OCI-LY1 (cell line): ENCODE data around the gene RHEB.

Source experiments
- H2AFZ ChIP-seq: fragments of 200-600 bp; sonication (generic), shearing (Covaris generic); 2 replicates; pipeline ENCODE4 v1.6.0; 2014; ENCODE audit warnings: antibody characterized with exemption, mild to moderate bottlenecking, low read length
- H3F3A ChIP-seq: fragments of 200-600 bp; sonication (generic), shearing (Covaris generic); 2 replicates; pipeline ENCODE4 v1.6.0; 2014; ENCODE audit warnings: mild to moderate bottlenecking, antibody characterized with exemption, low read length, moderate library complexity; ENCODE audit not compliant: insufficient read depth
- H3K27ac ChIP-seq: fragments of 200-600 bp; sonication (generic); 2 replicates; pipeline ENCODE4 v1.5.1; 2014; ENCODE audit warnings: low read length, mixed run types, mild to moderate bottlenecking, low read depth; ENCODE audit not compliant: poor library complexity, severe bottlenecking
- H3K27me3 ChIP-seq: fragments of 200-600 bp; sonication (generic); 2 replicates; pipeline ENCODE4 v1.6.0; 2014; ENCODE audit warnings: antibody characterized with exemption, mild to moderate bottlenecking, low read length, moderate library complexity; ENCODE audit not compliant: insufficient read depth
- H3K36me3 ChIP-seq: fragments of 200-600 bp; sonication (generic); 2 replicates; pipeline ENCODE4 v1.6.1; 2014; ENCODE audit warnings: mild to moderate bottlenecking, antibody characterized with exemption, low read length, moderate library complexity, mixed read lengths; ENCODE audit not compliant: insufficient read depth
- H3K4me1 ChIP-seq: fragments of 200-600 bp; sonication (generic); 2 replicates; pipeline ENCODE4 v1.5.1; 2014; ENCODE audit warnings: mild to moderate bottlenecking, low read length, moderate library complexity; ENCODE audit not compliant: insufficient read depth, severe bottlenecking
- H3K4me2 ChIP-seq: fragments of 200-600 bp; sonication (generic), shearing (Covaris generic); 2 replicates; pipeline ENCODE4 v1.6.1; 2014; ENCODE audit warnings: low read length
- H3K4me3 ChIP-seq: fragments of 200-600 bp; sonication (generic); 2 replicates; pipeline ENCODE4 v1.5.1; 2014; ENCODE audit warnings: low read length, low read depth, mild to moderate bottlenecking, mixed read lengths; ENCODE audit not compliant: poor library complexity, severe bottlenecking
- H3K79me2 ChIP-seq: fragments of 200-600 bp; shearing (Covaris generic); 2 replicates; pipeline ENCODE4 v1.6.1; 2016; ENCODE audit warnings: mixed run types, low read length, mixed read lengths; ENCODE audit not compliant: insufficient read depth
- H3K9ac ChIP-seq: fragments of 200-600 bp; sonication (generic), shearing (Covaris generic); 2 replicates; pipeline ENCODE4 v1.6.1; 2014; ENCODE audit warnings: mild to moderate bottlenecking, low read length, mixed read lengths
- H3K9me2 ChIP-seq: fragments of 200-600 bp; sonication (generic), shearing (Covaris generic); 2 replicates; pipeline ENCODE4 v1.6.1; 2014; ENCODE audit warnings: low read depth, mild to moderate bottlenecking, low read length, mixed read lengths
- H3K9me3 ChIP-seq: fragments of 200-600 bp; shearing (Covaris generic); 2 replicates; pipeline ENCODE4 v1.6.1; 2014; ENCODE audit warnings: low read length, mixed read lengths
- H4K20me1 ChIP-seq: fragments of 200-600 bp; sonication (generic), shearing (Covaris generic); 2 replicates; pipeline ENCODE4 v1.6.0; 2016; ENCODE audit warnings: mild to moderate bottlenecking, low read length; ENCODE audit not compliant: insufficient read depth
- EZH2 ChIP-seq: fragments of 200-600 bp; sonication (generic), shearing (Covaris generic); IDR thresholded peaks from 2 replicates; pipeline ENCODE4 v1.8.0; 2017; ENCODE audit warnings: borderline replicate concordance, mixed run types, mild to moderate bottlenecking, antibody characterized with exemption, low read length, moderate library complexity, mixed read lengths
- TF ChIP-seq, protein P1 (sequence below): fragments of 200-600 bp; sonication (generic), shearing (Covaris generic); IDR thresholded peaks from 2 replicates; pipeline ENCODE4 v1.5.1; 2017; ENCODE audit warnings: mild to moderate bottlenecking, antibody characterized with exemption, low read length, moderate library complexity, mixed read lengths

RHEB gene

DNA sequence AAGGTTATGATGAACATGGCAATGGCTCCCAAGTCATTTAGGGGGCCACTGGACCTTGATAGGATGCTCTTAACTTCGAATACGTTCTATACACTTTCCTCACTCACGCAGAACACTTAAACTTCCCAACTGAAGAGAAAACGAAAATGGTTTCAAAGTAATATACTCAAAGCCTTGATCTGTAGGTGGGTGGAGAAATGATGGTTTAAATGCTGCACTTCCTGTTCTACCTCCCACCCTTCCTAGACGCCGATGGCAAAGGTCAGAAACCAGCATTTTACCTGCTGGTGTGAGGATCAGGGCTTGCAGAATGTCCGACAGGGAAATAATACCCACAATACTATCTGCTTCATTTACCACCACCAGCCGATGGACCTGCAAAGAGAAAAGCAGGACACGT is 40.5 kb upstream of the RHEB start:
- Histone ChIP-seq H3K4me3 (no peak overlapping the region), H3K27ac (no peak overlapping the region), H2AFZ (no peak overlapping the region), H3K27me3 (peaks cover 19% of the 10 kb centered on the region), H3K4me2 (no peak overlapping the region), H3K9ac (no peak overlapping the region), H3F3A (no peaks in the 10 kb centered on the region), H3K9me2 (no peaks in the 10 kb centered on the region), H3K79me2 (no peaks in the 10 kb centered on the region), H3K36me3 (no peaks in the 10 kb centered on the region), H3K9me3 (no peaks in the 10 kb centered on the region), H3K4me1 (no peaks in the 10 kb centered on the region), H4K20me1 (no peaks in the 10 kb centered on the region)
- TF ChIP-seq, protein P1, sequence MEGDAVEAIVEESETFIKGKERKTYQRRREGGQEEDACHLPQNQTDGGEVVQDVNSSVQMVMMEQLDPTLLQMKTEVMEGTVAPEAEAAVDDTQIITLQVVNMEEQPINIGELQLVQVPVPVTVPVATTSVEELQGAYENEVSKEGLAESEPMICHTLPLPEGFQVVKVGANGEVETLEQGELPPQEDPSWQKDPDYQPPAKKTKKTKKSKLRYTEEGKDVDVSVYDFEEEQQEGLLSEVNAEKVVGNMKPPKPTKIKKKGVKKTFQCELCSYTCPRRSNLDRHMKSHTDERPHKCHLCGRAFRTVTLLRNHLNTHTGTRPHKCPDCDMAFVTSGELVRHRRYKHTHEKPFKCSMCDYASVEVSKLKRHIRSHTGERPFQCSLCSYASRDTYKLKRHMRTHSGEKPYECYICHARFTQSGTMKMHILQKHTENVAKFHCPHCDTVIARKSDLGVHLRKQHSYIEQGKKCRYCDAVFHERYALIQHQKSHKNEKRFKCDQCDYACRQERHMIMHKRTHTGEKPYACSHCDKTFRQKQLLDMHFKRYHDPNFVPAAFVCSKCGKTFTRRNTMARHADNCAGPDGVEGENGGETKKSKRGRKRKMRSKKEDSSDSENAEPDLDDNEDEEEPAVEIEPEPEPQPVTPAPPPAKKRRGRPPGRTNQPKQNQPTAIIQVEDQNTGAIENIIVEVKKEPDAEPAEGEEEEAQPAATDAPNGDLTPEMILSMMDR, result no peak
- TF ChIP-seq EZH2, result no peak

DNA sequence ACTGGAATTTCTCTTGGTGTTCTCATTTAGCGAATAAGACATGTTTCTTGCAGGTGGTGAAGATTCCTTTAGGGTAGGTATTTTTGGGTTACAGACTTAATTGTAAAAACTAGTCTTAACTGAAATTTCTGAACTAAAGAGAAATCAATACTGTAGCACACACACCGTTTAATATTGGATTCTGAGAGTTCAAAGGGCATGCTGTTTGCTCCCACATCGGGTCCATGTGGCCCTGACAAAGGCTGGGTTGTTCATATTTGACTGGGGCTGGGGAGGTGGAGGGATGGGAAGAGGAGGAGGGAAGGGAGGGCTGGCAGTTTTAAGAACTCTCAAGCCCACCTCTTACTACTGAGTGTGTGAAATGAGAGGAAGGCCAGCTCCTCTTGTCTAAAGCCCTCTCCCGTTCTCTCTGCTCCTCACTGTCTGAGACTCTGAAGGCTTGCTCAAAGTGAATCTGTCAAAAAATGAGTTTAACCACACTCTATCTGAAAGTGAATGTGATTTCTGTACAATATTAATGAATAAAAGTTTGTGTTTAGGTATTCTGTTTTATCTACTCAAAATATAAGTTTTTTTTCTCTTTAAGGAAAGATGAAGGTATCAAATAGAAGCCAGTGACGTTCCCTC is 40.0 kb upstream of the RHEB start:
- Histone ChIP-seq H3K4me3 (no peak overlapping the region), H3F3A (no peaks in the 10 kb centered on the region), H3K9me3 (no peaks in the 10 kb centered on the region), H3K4me2 (no peak overlapping the region), H4K20me1 (no peaks in the 10 kb centered on the region), H2AFZ (no peak overlapping the region), H3K79me2 (no peaks in the 10 kb centered on the region), H3K27me3 (peaks cover 17% of the 10 kb centered on the region), H3K27ac (no peak overlapping the region), H3K9ac (no peak overlapping the region), H3K4me1 (no peaks in the 10 kb centered on the region), H3K36me3 (no peaks in the 10 kb centered on the region), H3K9me2 (no peaks in the 10 kb centered on the region)
- no peak for TF ChIP-seq EZH2
- TF ChIP-seq, protein P1, result no peak

DNA sequence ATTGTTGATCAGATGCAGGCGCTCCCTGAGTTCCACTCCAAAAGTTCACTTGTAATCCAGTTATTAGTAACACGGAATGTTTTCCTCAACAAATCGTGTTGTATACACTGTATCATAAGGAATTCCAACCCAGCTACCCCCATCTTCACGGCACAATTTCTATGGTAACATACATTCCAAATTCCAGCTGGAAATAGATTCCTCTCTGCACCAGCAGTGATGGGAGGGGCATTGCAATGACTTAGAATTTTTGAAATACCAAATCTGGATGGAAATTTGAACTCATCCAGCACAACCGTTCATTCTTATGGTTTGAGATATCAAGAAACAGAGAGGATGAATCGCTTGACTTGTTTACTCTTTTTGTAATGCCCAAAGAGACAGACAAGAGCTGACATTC is 38.9 kb upstream of the RHEB start:
- H3K4me2 ChIP-seq, result no peak overlapping the region
- no peaks in the 10 kb centered on the region for H3F3A ChIP-seq
- no peaks in the 10 kb centered on the region for H3K79me2 ChIP-seq
- H3K9me3 ChIP-seq, result no peaks in the 10 kb centered on the region
- H3K36me3 ChIP-seq, result no peaks in the 10 kb centered on the region
- H3K27me3 ChIP-seq, result peaks cover 13% of the 10 kb centered on the region; the same call in 1 of the 2 replicates
- no peak overlapping the region for H2AFZ ChIP-seq
- H3K9me2 ChIP-seq, result no peaks in the 10 kb centered on the region
- no peak for TF ChIP-seq EZH2
- TF ChIP-seq, protein P1, result no peak
- no peaks in the 10 kb centered on the region for H4K20me1 ChIP-seq
- H3K27ac ChIP-seq, result no peak overlapping the region
- H3K4me3 ChIP-seq, result no peak overlapping the region
- no peak overlapping the region for H3K9ac ChIP-seq
- H3K4me1 ChIP-seq, result no peaks in the 10 kb centered on the region
